Mesothelial cell of epicardium (in vitro differentiated cells): ENCODE results near the gene PKNOX2. TPM values are rescaled to one million over a fixed set of nuclear protein-coding genes. Genes with fewer than 3 reads are reported as not detected.
A peak's percentile ranks its signal among the peaks of the same experiment; 100 is the strongest.

ENCODE experiments used
- DNase-seq, 2 experiments: peaks; one replicate each; pipeline ENCODE4 v3.0.0; 2021; ENCODE audit warnings: low spot score in 2 of 2; ENCODE audit not compliant: unreplicated experiment in 2 of 2
- H3K27ac Mint-ChIP-seq: 2 replicates; pipeline ENCODE4 v1.8.0; 2021; ENCODE audit warnings: mixed read lengths
- H3K27me3 Mint-ChIP-seq: 2 replicates; pipeline ENCODE4 v1.8.0; 2021; ENCODE audit warnings: low read depth, mixed read lengths
- H3K36me3 Mint-ChIP-seq: 2 replicates; pipeline ENCODE4 v1.8.0; 2021; ENCODE audit warnings: mixed read lengths
- H3K4me1 Mint-ChIP-seq: 2 replicates; pipeline ENCODE4 v1.8.0; 2021; ENCODE audit warnings: mixed read lengths
- H3K4me3 Mint-ChIP-seq: 2 replicates; pipeline ENCODE4 v1.8.0; 2021; ENCODE audit warnings: mild to moderate bottlenecking, moderate library complexity, mixed read lengths
- H3K9me3 Mint-ChIP-seq: 2 replicates; pipeline ENCODE4 v1.8.0; 2021; ENCODE audit warnings: mixed read lengths
- total RNA-seq: library from RNA; stranded (reverse); gene quantifications from 3 replicates; pipeline ENCODE4 v1.2.1, GENCODE V29; 2021
- TF ChIP-seq, protein P1 (sequence below): fragments of 200-600 bp; sonication (generic); IDR thresholded peaks from one replicate; pipeline ENCODE4 v1.5.0; 2021; ENCODE audit warnings: antibody characterized with exemption; ENCODE audit not compliant: unreplicated experiment

The PKNOX2 gene
- total RNA-seq, 1 donor from 2014 or later, result 22.2 TPM

DNA sequence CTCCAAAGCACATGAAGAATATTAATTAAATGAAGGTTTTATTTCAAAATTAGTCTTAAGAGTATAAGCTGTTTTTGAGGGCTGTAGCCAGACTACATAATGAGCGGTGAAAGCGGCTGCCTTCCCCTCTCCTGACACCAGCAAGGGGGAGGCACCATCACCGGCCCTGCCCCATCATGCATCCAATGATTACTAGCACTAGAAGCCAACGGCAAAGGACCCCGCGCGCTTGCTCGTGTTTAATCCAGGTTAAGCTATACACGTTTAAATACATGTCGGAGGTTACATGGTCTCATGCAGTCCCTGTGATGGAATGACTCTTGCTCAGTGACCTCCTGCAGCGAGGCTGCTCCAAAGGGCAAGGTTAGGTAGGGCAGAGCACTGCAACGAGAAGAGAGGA, 281.2 kb downstream of the PKNOX2 start:
- Mint-ChIP-seq H3K4me1 (peaks cover 3% of the 10 kb centered on the region), H3K9me3 (no peaks in the 10 kb centered on the region), H3K36me3 (no peaks in the 10 kb centered on the region), H3K27ac (no peak overlapping the region), H3K27me3 (peaks cover 24% of the 10 kb centered on the region), H3K4me3 (no peak overlapping the region)
- DNase-seq, result no peak
- TF ChIP-seq, protein P1, sequence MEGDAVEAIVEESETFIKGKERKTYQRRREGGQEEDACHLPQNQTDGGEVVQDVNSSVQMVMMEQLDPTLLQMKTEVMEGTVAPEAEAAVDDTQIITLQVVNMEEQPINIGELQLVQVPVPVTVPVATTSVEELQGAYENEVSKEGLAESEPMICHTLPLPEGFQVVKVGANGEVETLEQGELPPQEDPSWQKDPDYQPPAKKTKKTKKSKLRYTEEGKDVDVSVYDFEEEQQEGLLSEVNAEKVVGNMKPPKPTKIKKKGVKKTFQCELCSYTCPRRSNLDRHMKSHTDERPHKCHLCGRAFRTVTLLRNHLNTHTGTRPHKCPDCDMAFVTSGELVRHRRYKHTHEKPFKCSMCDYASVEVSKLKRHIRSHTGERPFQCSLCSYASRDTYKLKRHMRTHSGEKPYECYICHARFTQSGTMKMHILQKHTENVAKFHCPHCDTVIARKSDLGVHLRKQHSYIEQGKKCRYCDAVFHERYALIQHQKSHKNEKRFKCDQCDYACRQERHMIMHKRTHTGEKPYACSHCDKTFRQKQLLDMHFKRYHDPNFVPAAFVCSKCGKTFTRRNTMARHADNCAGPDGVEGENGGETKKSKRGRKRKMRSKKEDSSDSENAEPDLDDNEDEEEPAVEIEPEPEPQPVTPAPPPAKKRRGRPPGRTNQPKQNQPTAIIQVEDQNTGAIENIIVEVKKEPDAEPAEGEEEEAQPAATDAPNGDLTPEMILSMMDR, result no peak

DNA sequence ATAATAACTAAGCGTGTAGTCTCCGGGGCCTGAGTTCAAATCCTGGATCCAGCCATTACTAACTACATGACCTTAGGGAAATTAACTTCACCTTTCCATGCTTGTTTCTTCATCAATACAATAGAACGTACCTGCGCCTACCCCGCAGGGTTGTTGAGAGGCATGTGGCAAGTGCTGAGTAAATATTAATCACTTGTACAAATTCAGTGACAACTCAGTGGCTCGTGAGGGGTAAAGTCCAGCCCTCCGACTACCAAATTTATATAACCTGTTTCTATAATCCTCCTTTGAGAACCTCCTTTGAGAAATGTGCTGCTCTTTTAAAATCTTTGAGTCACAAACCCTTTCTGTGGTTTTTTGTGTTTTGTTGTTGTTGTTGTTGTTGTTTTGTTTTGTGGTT, 281.7 kb downstream of the PKNOX2 start:
- no peak overlapping the region for H3K4me3 Mint-ChIP-seq

DNA sequence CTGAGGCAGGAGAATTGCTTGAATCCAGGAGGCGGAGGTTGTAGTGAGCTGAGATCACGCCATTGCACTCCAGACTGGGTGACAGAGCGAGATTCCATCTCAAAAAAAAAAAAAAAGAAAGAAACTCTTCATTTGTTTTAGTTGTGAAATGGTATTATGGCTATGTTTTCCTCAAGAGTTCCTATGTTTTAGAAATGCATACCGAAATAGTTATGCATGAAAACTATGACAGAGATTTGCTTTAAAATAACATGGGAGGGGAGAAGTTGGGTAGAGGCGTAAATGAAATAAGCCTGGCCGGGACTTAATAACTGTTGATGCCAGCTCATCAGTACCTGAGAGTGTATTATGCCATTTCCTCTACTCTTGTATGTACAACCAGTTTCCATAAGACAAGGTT, 283.2 kb downstream of the PKNOX2 start:
- Mint-ChIP-seq H3K9me3 (no peaks in the 10 kb centered on the region), H3K27ac (no peak overlapping the region), H3K4me3 (no peak overlapping the region), H3K27me3 (peaks cover 9% of the 10 kb centered on the region), H3K4me1 (peaks cover 20% of the 10 kb centered on the region), H3K36me3 (no peaks in the 10 kb centered on the region)
- TF ChIP-seq, protein P1, result no peak
- DNase-seq, result no peak

More for the DNA sequence above, 281.7 kb downstream of the PKNOX2 start:
- Mint-ChIP-seq H3K36me3 (no peaks in the 10 kb centered on the region), H3K4me1 (peaks cover 6% of the 10 kb centered on the region), H3K9me3 (no peaks in the 10 kb centered on the region), H3K27ac (no peak overlapping the region), H3K27me3 (peaks cover 19% of the 10 kb centered on the region)
- TF ChIP-seq, protein P1, result no peak
- DNase-seq, result no peak

DNA sequence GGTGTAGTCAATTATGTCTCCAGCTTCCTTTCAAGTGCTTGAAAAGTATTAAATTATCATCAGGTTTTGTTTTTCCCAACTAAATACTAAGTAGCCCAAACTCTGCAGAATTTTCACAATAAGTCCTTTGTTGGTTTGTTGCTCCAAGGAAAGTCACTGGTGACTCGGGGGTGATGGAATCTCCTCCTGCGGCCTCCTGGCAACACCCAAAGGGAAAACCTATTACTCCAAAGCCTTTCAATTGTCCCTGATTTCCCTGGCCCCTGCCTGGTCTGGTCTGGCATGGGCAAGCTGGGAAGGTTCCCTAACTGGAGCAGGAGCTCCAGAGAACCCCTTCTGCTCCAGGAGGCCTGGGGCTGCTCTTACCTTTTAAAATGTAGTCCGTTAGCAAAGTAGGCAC, 283.6 kb downstream of the PKNOX2 start:
- no peak overlapping the region for H3K27ac Mint-ChIP-seq
- H3K36me3 Mint-ChIP-seq, result no peaks in the 10 kb centered on the region
- TF ChIP-seq, protein P1, result no peak
- no peaks in the 10 kb centered on the region for H3K9me3 Mint-ChIP-seq
- DNase-seq, result no peak
- H3K27me3 Mint-ChIP-seq, result peaks cover 9% of the 10 kb centered on the region
- H3K4me1 Mint-ChIP-seq, result peaks cover 20% of the 10 kb centered on the region
- no peak overlapping the region for H3K4me3 Mint-ChIP-seq

DNA sequence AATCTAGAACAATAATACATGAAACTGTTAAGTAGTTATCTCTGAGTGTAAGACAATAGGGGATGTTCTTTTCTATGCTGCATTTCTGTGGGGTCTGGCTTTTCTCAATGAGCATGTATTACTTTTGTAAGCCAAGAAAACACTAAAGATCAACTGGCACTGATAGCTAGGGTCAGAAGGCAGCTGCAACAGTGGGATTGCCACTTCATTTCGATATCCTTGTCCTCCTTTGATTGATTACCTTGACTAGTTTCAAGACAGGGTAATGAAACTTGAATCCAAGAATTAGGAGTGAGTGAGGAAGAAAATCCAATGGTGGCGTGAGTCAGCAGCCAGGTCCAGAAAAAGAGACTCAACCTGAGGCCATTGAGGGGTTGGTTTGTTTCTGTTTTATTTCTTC, 285.0 kb downstream of the PKNOX2 start:
- TF ChIP-seq, protein P1, result no peak
- Mint-ChIP-seq H3K9me3 (no peaks in the 10 kb centered on the region), H3K36me3 (no peaks in the 10 kb centered on the region), H3K4me3 (no peak overlapping the region), H3K27ac (no peak overlapping the region), H3K4me1 (peaks cover 17% of the 10 kb centered on the region), H3K27me3 (peaks cover 4% of the 10 kb centered on the region)
- DNase-seq, result no peak

DNA sequence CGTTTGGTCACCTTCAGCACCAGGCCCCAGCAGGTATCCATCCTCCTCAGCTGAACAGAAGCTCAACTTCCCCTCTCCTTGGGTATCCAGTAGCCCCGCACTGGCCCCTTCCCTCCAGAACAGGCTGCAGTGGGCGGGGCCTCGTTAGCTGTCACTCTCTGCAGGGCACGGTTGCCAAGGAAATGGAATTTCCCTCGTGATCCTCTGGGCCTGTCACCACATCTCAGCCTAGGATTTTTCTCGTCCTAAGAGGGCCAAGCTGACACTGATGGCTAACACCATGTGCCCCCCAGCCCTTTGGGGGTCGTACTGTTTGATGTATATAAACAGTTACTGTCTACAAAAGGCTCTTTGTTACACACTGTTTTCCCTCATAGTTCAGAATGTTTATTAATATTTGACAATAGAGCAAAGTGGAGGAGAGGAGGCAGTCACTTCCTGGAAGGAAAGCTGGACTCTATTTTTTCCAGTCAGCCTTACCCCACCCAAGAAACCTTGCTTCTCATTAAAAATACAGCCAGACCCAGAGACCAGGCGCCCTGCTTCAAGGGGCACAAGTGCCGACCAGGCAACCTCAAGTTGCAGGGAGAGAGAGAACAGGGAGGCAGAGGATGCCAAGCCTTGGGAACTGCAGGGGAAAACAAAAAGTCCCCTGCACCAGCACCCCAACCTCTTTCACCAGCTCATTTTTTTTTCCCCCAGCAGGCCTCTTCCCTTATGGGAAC, 287.0 kb downstream of the PKNOX2 start:
- peak in 1 of 2 experiments; percentile 55 for DNase-seq

More for the DNA sequence above, 287.0 kb downstream of the PKNOX2 start:
- Mint-ChIP-seq H3K4me1 (peaks cover 17% of the 10 kb centered on the region), H3K9me3 (no peaks in the 10 kb centered on the region), H3K27me3 (no peaks in the 10 kb centered on the region), H3K36me3 (no peaks in the 10 kb centered on the region), H3K4me3 (no peak overlapping the region), H3K27ac (peak overlapping the region; percentile 86)
- TF ChIP-seq, protein P1, result no peak
